ENCODE data around the gene CDH13.

The CDH13 gene

DNA sequence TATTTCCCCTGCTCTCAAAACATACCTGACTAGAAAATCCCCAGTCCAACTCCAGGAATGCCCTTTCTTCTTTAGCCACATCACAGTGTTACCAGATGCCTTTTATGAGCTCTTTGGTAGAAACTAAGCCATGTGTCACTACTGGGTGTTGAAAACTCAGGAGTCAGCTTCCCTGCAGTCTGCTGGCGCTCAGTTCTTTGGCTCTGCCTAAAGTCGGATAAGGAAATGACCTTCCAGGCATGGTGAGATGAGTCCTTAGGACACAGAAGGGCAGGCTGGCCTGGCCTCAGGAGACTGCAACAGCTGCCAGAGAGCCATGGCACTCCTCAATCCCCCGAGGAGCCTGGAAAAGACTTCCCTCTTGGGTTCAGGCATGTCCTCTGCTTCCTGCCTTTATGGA, 89.1 kb downstream of the CDH13 start:
- H3K9me3 ChIP-seq (ENCODE audit: control insufficient read depth, low read length) = no peaks in the 10 kb centered on the region
- no peak overlapping the region for H3K4me3 ChIP-seq (ENCODE audit: extremely low read depth, insufficient read depth, low read length, poor library complexity, severe bottlenecking)
- H3K4me1 ChIP-seq (ENCODE audit: control insufficient read depth, insufficient read depth, low read length, poor library complexity, severe bottlenecking) = peaks cover 8% of the 10 kb centered on the region
- peaks cover 49% of the 10 kb centered on the region for H3K36me3 ChIP-seq (ENCODE audit: control insufficient read depth, insufficient read depth, low read length)
- WGBS, 2 experiments (ENCODE audit: insufficient coverage in 2 of 2) = 86 to 94% methylated on average over 3 of the region's 3 CpGs
- no peak overlapping the region for H3K27ac ChIP-seq (ENCODE audit: low read depth, low read length, severe bottlenecking)

DNA sequence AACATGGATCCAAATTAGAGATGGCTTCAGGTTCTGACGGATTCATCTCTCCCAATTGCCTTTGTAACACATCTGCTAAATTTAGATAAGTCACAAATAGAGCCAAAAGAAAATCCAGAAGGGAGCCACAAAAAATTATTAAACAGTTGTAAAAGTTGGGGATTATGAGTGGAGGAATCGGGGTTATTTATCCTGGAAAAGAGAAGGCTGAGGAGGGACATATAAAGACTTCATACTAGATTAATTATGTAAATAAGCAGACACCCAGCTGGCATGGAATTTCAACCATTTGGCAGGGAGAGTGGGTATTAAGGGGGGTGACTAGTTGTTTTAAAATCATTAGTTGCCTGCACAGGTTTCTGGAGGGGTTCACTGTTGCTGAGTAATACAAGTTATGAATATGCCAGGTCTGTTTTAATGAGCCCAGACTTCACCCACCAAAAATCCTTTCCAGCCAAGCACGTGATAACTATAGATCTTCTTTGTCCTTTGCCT, 89.6 kb downstream of the CDH13 start:
- Histone ChIP-seq H3K9me3 (ENCODE audit: control insufficient read depth, low read length) (no peaks in the 10 kb centered on the region), H3K36me3 (ENCODE audit: control insufficient read depth, insufficient read depth, low read length) (peaks cover 46% of the 10 kb centered on the region), H3K4me3 (ENCODE audit: extremely low read depth, insufficient read depth, low read length, poor library complexity, severe bottlenecking) (no peak overlapping the region), H3K4me1 (ENCODE audit: control insufficient read depth, insufficient read depth, low read length, poor library complexity, severe bottlenecking) (peaks cover 8% of the 10 kb centered on the region), H3K27ac (ENCODE audit: low read depth, low read length, severe bottlenecking) (no peak overlapping the region)
- WGBS, 2 experiments (ENCODE audit: insufficient coverage in 2 of 2) = 100% methylated on average over 1 of the region's 3 CpGs; no CpG with 5 or more reads in 1 of the 2 experiments

DNA sequence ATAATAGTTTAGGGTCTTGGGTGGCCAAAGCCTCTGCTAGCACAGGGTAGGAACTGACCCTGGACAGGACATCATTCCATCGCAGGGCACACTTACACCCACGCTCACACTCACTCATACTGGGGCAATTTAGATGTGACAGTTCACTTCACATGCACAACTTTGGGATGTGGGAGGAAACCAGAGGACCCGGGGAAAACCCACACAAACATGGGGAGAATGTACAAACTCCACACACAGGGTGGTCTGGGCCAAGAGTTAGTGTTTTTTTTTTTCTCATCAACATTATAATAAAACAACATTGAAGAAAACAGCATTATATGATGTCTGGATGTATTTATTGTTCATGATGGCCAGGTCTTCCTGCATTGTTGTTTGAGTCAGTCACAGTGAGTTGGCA, 93.6 kb downstream of the CDH13 start:
- WGBS, 2 experiments (ENCODE audit: insufficient coverage in 2 of 2) = 100% methylated on average over 1 to 2 of the region's 3 CpGs
- H3K9me3 ChIP-seq (ENCODE audit: control insufficient read depth, low read length) = no peaks in the 10 kb centered on the region
- no peak overlapping the region for H3K27ac ChIP-seq (ENCODE audit: low read depth, low read length, severe bottlenecking)

DNA sequence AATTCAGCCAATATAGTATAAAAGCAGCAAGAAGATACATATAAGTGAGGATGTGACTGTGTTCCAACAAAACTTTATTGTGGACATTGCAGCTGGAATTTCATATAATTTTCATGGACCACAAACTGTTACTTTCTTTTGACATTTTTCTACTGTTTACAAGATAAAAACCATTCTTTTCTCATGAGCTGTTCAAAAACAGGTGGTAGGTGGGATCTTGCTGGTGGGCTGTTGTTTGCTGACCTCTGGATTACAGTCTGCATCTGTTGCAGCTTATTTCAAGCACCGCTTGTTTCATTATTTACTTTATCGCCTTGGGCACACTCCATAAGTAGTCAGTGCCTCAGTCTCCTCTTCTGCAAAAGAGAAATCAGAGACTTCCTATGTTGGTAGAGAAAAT, 99.5 kb downstream of the CDH13 start:
- no peaks in the 10 kb centered on the region for H3K4me1 ChIP-seq (ENCODE audit: control insufficient read depth, insufficient read depth, low read length, poor library complexity, severe bottlenecking)
- peaks cover 18% of the 10 kb centered on the region for H3K9me3 ChIP-seq (ENCODE audit: control insufficient read depth, low read length)
- H3K36me3 ChIP-seq (ENCODE audit: control insufficient read depth, insufficient read depth, low read length) = peaks cover 51% of the 10 kb centered on the region
- no peak overlapping the region for H3K4me3 ChIP-seq (ENCODE audit: extremely low read depth, insufficient read depth, low read length, poor library complexity, severe bottlenecking)
- WGBS, 2 experiments (ENCODE audit: insufficient coverage in 2 of 2) = 100% methylated on average over 1 of the region's 2 CpGs
- no peak overlapping the region for H3K27ac ChIP-seq (ENCODE audit: low read depth, low read length, severe bottlenecking)

More for the DNA sequence above, 93.6 kb downstream of the CDH13 start:
- peaks cover 48% of the 10 kb centered on the region for H3K36me3 ChIP-seq (ENCODE audit: control insufficient read depth, insufficient read depth, low read length)
- no peaks in the 10 kb centered on the region for H3K4me1 ChIP-seq (ENCODE audit: control insufficient read depth, insufficient read depth, low read length, poor library complexity, severe bottlenecking)
- no peak overlapping the region for H3K4me3 ChIP-seq (ENCODE audit: extremely low read depth, insufficient read depth, low read length, poor library complexity, severe bottlenecking)

DNA sequence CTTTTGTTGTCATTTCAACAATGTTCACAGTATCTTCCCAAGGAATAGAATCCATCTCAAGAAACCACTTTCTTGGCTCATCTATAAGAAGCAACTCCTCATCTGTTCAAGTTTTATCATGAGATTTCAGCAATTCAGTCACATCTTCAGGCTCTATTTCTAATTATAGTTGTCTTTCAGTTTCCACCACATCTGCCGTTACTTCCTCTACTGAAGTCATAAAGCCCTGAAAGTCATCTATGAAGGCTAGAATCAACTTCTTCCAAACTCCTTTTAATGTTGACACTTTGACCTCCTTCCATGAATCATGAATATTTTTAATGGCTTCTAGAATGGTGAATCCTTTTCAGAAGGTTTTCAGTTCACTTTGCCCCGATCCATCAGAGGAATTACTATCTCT, 102.1 kb downstream of the CDH13 start:
- Histone ChIP-seq H3K4me1 (ENCODE audit: control insufficient read depth, insufficient read depth, low read length, poor library complexity, severe bottlenecking) (no peaks in the 10 kb centered on the region), H3K36me3 (ENCODE audit: control insufficient read depth, insufficient read depth, low read length) (peaks cover 48% of the 10 kb centered on the region), H3K27ac (ENCODE audit: low read depth, low read length, severe bottlenecking) (no peak overlapping the region), H3K4me3 (ENCODE audit: extremely low read depth, insufficient read depth, low read length, poor library complexity, severe bottlenecking) (no peak overlapping the region), H3K9me3 (ENCODE audit: control insufficient read depth, low read length) (peaks cover 18% of the 10 kb centered on the region)
- WGBS, 2 experiments (ENCODE audit: insufficient coverage in 2 of 2) = 83% methylated on average over 1 of the region's 2 CpGs; no CpG with 5 or more reads in 1 of the 2 experiments

DNA sequence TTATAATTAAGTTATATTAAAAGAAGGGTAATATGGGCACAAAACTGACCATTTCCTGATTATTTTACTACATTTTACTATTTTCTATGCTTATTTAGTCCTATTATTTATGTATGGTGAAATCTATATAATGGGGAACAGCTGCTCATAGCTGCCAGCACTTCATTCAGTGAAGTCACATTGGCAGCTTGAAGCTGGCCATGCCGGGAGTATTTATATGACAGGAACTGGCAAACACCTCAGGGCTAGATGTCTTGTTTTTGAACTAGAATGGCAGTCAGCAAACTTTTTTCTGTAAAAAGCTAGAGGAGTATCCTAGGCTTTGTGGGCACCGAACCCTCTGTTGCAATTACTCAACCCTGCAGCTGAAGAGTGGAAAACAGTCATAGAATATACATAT, 104.1 kb downstream of the CDH13 start:
- H3K9me3 ChIP-seq (ENCODE audit: control insufficient read depth, low read length) = peaks cover 18% of the 10 kb centered on the region
- no peak overlapping the region for H3K4me3 ChIP-seq (ENCODE audit: extremely low read depth, insufficient read depth, low read length, poor library complexity, severe bottlenecking)
- WGBS, 2 experiments (ENCODE audit: insufficient coverage in 2 of 2) = 100% methylated on average over 1 of the region's 2 CpGs
- peaks cover 12% of the 10 kb centered on the region for H3K4me1 ChIP-seq (ENCODE audit: control insufficient read depth, insufficient read depth, low read length, poor library complexity, severe bottlenecking)
- peaks cover 35% of the 10 kb centered on the region for H3K36me3 ChIP-seq (ENCODE audit: control insufficient read depth, insufficient read depth, low read length)
- H3K27ac ChIP-seq (ENCODE audit: low read depth, low read length, severe bottlenecking) = no peak overlapping the region

DNA sequence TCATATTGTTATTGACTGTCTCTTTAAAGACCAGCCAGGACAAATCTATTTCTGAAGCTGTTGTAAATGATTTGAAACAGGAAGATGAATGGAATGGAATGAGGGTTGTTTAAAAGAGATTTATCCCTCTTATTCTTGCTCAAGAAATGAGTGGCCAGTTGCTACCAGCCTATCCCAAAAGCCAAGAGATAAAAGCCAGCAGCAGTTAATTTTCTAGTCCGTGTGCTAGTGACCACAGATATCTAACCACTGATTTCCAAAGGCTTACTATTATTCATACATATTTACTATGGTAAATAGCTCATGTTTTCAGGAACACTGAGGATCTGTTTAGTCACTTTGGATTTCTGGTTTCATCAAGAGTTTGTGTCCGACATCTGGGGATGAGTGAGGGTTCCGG, 105.7 kb downstream of the CDH13 start:
- 93 to 100% methylated on average over 2 of the region's 3 CpGs for WGBS, 2 experiments (ENCODE audit: insufficient coverage in 2 of 2)
- H3K4me1 ChIP-seq (ENCODE audit: control insufficient read depth, insufficient read depth, low read length, poor library complexity, severe bottlenecking) = peaks cover 16% of the 10 kb centered on the region
- peaks cover 17% of the 10 kb centered on the region for H3K9me3 ChIP-seq (ENCODE audit: control insufficient read depth, low read length)
- peaks cover 30% of the 10 kb centered on the region for H3K36me3 ChIP-seq (ENCODE audit: control insufficient read depth, insufficient read depth, low read length)
- no peak overlapping the region for H3K27ac ChIP-seq (ENCODE audit: low read depth, low read length, severe bottlenecking)
- H3K4me3 ChIP-seq (ENCODE audit: extremely low read depth, insufficient read depth, low read length, poor library complexity, severe bottlenecking) = no peak overlapping the region

DNA sequence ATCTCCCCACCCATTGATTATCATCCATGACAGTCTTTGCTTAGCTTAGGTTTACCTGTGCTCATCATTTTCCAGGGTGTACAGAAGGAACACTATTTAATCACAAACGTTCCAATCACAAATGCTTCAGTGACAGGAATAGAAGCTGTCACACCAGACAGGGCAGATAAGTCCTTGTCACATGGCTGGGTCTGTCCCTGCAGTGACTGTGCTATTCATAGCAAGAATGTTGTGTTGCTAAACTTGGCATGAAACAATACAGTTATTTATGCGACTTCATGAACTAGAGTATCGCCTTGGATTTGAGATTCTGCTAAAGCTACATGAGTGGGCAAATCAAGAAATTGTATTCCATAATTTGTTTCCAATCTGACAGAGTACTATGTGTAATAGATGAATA, 108.4 kb downstream of the CDH13 start:
- Histone ChIP-seq H3K4me1 (ENCODE audit: control insufficient read depth, insufficient read depth, low read length, poor library complexity, severe bottlenecking) (peaks cover 16% of the 10 kb centered on the region), H3K36me3 (ENCODE audit: control insufficient read depth, insufficient read depth, low read length) (peaks cover 9% of the 10 kb centered on the region), H3K27ac (ENCODE audit: low read depth, low read length, severe bottlenecking) (peak overlapping the region; percentile 87), H3K4me3 (ENCODE audit: extremely low read depth, insufficient read depth, low read length, poor library complexity, severe bottlenecking) (no peak overlapping the region), H3K9me3 (ENCODE audit: control insufficient read depth, low read length) (peaks cover 6% of the 10 kb centered on the region)
- WGBS, 2 experiments (ENCODE audit: insufficient coverage in 2 of 2) = 100% methylated on average over 1 of the region's 3 CpGs

DNA sequence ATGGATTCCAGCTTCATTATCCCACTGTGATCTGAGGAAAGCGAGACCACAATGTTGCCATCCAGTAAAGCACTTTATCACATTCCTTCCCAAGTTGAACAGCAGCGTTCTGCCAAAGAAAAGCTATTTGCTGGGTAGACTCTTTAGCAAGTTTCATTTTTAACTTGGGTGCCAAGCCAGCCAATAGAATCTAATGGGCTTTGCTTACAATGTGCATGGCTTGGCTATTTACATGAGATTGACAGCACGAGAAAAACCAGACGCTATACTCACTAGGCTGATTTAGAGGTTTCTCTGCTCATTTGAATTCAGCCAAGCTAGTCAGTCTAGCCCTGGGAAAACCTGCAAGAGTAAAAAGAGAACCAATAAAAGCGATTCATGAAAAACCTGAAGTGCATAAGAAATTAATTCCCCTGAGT, 108.9 kb downstream of the CDH13 start:
- WGBS, 2 experiments (ENCODE audit: insufficient coverage in 2 of 2) = 86 to 95% methylated on average over 4 to 5 of the region's 5 CpGs
- peaks cover 7% of the 10 kb centered on the region for H3K9me3 ChIP-seq (ENCODE audit: control insufficient read depth, low read length)
- peak overlapping the region; percentile 87 for H3K27ac ChIP-seq (ENCODE audit: low read depth, low read length, severe bottlenecking)
- H3K36me3 ChIP-seq (ENCODE audit: control insufficient read depth, insufficient read depth, low read length) = peaks cover 7% of the 10 kb centered on the region
- no peak overlapping the region for H3K4me3 ChIP-seq (ENCODE audit: extremely low read depth, insufficient read depth, low read length, poor library complexity, severe bottlenecking)
- peaks cover 16% of the 10 kb centered on the region for H3K4me1 ChIP-seq (ENCODE audit: control insufficient read depth, insufficient read depth, low read length, poor library complexity, severe bottlenecking)

DNA sequence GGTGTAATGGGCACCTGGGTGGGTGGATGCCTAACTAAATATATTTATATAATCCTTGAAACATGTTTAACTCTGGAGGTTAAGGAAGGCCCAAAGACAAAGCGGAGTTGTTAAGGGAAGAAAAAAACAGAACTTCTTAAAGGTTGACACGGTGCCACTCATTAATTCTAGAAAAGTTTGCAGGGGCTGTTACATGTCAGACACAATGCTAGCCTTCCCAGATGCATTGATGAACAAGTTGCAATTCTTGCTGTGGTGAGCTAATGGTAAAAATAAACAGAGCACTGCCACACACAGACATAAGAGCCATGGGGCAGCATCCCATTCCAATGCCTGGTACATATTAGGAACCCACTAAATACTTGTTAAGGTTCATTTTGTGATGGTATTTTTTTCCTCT, 109.5 kb downstream of the CDH13 start:
- Histone ChIP-seq H3K36me3 (ENCODE audit: control insufficient read depth, insufficient read depth, low read length) (peaks cover 6% of the 10 kb centered on the region), H3K4me1 (ENCODE audit: control insufficient read depth, insufficient read depth, low read length, poor library complexity, severe bottlenecking) (peaks cover 16% of the 10 kb centered on the region), H3K9me3 (ENCODE audit: control insufficient read depth, low read length) (peaks cover 7% of the 10 kb centered on the region), H3K4me3 (ENCODE audit: extremely low read depth, insufficient read depth, low read length, poor library complexity, severe bottlenecking) (no peak overlapping the region), H3K27ac (ENCODE audit: low read depth, low read length, severe bottlenecking) (peak overlapping the region; percentile 87)
- 91 to 100% methylated on average over 2 of the region's 2 CpGs for WGBS, 2 experiments (ENCODE audit: insufficient coverage in 2 of 2)

DNA sequence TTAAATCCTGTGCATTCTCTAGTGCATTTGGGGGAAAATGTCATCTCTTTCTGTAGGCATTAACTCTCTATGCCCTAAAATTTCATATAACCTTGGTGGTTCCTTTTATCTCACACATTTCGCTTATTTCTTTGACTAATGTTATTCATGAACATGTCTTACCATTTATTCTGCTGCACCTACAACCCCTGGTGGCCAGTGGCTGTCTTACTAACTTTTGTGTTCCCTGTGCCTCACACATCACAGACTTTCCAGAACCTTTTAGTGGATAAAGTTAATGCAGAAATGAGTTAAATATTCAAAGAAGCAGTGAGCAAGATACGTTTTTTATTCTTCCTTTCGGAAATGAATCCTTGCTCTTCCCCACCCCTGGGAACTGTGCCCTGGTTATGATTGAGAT, 111.9 kb downstream of the CDH13 start:
- WGBS, 2 experiments (ENCODE audit: insufficient coverage in 2 of 2) = 67 to 83% methylated on average over 1 of the region's 3 CpGs
- H3K9me3 ChIP-seq (ENCODE audit: control insufficient read depth, low read length) = peaks cover 7% of the 10 kb centered on the region
- peaks cover 6% of the 10 kb centered on the region for H3K36me3 ChIP-seq (ENCODE audit: control insufficient read depth, insufficient read depth, low read length)

More for the DNA sequence above, 111.9 kb downstream of the CDH13 start:
- Histone ChIP-seq H3K27ac (ENCODE audit: low read depth, low read length, severe bottlenecking) (no peak overlapping the region), H3K4me3 (ENCODE audit: extremely low read depth, insufficient read depth, low read length, poor library complexity, severe bottlenecking) (no peak overlapping the region), H3K4me1 (ENCODE audit: control insufficient read depth, insufficient read depth, low read length, poor library complexity, severe bottlenecking) (peaks cover 16% of the 10 kb centered on the region)
